NCI-H748 treated with DMSO at 0.1 percent for 48 hours (cell line): Measurements from ENCODE around the gene HOXA6.
A peak's percentile ranks its signal among the peaks of the same experiment; 100 is the strongest.

Experiments
- DNase-seq: peaks from one replicate; lab custom pipeline; 2025; lab: John Stamatoyannopoulos, UW

HOXA6 gene

DNA sequence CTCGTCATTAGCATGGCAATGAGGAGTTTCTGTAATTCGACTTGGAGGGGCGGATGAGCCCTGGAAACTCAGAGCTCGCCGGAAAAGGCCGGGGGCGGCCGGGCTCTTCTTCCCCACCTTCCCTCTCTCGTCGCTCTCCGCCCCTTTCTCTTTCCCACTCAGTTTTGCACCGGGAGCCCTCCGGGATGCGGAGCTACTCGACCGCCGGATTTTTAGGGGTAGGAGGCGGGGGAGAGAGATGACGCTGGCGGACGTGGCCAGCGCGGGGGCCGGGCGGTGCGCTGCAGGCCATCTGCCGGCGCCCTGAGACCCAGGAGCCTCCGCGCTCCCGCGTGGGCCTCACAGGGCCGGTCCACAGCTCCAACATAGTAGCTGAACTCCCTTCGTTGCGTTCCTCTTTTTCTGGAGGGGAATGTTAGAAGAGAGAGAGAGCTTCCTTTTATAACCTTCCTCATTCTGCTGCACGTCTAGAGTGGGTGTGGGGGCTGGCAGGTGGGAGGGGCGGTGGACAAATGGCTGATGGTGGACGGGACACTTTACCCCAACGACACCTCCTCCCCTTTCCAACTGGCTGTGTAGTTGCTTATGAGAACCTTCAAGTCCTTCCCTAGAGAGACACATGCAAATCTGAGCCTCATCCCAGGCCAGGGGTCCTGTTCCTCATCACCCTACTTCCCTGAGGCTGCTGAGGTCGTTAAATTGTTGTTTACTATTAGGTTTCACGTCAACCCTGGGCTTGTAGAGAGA is 50.6 kb downstream of the HOXA6 start:
- DNase-seq, result no peak

DNA sequence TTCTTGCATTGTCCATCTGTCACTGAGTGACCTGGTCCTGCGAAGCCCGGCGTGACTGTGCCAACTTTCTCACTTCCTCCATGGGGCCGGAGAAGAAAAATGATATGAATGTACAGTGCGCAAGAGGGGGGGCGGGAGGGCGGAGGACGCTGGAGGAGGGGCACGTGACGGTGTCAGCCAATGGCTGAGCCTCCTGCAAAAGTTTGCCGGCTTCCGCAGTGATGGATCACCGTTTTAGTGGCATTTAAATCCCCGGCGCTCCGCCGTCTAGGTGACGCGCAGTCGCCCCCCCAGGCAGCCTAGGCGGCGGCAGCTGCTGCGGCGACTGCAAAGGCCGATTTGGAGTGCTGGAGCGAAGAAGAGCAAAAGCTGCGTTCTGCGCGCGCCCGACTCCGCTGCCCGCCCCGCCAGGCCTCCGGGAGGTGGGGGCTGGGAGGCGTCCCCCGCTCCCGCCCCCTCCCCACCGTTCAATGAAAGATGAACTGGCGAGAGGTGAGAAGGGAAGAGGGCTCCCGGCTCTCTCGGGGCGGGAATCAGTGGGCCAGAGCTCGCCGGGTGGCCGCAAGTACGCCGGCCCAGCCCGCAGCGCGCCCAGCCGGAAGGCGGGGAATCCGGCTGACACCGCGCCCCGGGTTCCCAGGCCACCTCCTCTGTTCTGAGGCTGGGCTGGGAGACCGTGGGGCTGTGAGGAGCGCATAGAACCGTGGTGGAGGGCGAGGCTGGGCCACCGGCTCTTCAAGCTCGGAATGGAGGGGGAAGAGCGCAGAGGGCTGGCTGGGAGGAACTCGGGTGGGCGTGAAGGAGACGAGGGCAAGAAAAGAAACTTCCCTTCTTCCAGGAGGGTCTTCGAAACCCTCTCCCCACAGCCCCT is 51.4 kb downstream of the HOXA6 start, which contains the start of gene HOXA1:
TSS of gene HOXA1 (minus strand) at position 104 of the 871 bp plus-strand sequence. CDS start at position 16, 88 bp downstream.
- DNase-seq, result peak; percentile 72
